Omental fat pad (tissue), 4 donors: Measurements from ENCODE around the gene ATXN7. TPM values are rescaled to one million over a fixed set of nuclear protein-coding genes. Genes with fewer than 3 reads are reported as not detected.

ENCODE experiments used
- ATAC-seq: fragments of 150-250 bp; one replicate; pipeline ENCODE4 v1.9.1; 2016; ENCODE audit warnings: mild to moderate bottlenecking, moderate library complexity; ENCODE audit not compliant: low FRiP score
- DNase-seq: peaks from one replicate; pipeline ENCODE4 v3.0.0-alpha.2; 2019; ENCODE audit warnings: low spot score
- total RNA-seq, 4 donors: library from RNA; depleted of rRNA; stranded (reverse); fragments of >200 nt; gene quantifications; one replicate each; pipeline ENCODE4 v1.1.0, GENCODE V29; 2016
- TF ChIP-seq, protein P1 (sequence below), 3 donors: fragments of 450-650 bp; IDR thresholded peaks; one replicate each; pipeline ENCODE4 v1.5.1; 2016 to 2017; ENCODE audit warnings: antibody characterized with exemption in 3 of 3, mild to moderate bottlenecking in 3 of 3, moderate library complexity in 2 of 3

Gene ATXN7
- total RNA-seq, 4 donors from 2014 or later, result 22.5 to 74.5 (median 31.1) TPM

DNA sequence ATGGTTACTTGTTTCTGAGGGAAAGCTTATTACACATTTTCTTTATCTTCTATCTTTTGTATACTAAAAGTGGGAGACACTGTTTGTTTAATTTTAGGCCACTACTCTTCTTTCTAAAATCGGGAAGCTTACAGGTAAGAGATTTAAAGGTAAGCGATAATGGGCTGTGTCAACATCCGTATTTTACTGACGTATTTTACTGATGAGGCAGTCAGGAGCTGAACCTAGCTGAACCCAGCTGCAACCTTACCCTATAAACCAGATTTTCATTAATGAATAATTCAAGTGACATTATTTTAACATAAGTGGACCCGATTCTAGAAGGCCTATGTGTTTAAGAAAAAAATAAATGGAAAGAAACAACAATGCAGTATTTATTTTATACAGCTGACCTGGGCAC lies 146.5 kb downstream of the ATXN7 start:
- TF ChIP-seq, protein P1, sequence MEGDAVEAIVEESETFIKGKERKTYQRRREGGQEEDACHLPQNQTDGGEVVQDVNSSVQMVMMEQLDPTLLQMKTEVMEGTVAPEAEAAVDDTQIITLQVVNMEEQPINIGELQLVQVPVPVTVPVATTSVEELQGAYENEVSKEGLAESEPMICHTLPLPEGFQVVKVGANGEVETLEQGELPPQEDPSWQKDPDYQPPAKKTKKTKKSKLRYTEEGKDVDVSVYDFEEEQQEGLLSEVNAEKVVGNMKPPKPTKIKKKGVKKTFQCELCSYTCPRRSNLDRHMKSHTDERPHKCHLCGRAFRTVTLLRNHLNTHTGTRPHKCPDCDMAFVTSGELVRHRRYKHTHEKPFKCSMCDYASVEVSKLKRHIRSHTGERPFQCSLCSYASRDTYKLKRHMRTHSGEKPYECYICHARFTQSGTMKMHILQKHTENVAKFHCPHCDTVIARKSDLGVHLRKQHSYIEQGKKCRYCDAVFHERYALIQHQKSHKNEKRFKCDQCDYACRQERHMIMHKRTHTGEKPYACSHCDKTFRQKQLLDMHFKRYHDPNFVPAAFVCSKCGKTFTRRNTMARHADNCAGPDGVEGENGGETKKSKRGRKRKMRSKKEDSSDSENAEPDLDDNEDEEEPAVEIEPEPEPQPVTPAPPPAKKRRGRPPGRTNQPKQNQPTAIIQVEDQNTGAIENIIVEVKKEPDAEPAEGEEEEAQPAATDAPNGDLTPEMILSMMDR (IDR thresholded peaks at IDR 0.05), result no peak
- DNase-seq (no peak), ATAC-seq (no peak)

DNA sequence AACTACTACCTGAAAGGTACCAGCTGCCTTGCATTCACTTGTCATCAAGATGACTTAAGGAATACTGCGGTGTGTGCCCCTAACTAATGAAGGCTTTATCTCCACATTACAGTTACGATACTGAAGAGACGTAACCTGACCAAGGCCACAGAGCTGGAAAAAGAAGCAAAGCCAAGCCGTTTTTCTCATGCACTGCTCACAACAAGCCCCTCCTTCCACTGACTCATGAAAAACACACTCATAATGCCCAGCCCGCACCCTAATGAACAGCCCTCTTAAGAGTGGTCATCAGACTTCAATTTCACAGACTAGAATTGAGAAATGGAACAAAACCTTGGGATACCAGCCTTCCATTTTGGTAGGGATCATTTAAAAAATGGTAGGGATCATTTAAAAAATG lies 148.0 kb downstream of the ATXN7 start:
- ATAC-seq, result peak; percentile 78

DNA sequence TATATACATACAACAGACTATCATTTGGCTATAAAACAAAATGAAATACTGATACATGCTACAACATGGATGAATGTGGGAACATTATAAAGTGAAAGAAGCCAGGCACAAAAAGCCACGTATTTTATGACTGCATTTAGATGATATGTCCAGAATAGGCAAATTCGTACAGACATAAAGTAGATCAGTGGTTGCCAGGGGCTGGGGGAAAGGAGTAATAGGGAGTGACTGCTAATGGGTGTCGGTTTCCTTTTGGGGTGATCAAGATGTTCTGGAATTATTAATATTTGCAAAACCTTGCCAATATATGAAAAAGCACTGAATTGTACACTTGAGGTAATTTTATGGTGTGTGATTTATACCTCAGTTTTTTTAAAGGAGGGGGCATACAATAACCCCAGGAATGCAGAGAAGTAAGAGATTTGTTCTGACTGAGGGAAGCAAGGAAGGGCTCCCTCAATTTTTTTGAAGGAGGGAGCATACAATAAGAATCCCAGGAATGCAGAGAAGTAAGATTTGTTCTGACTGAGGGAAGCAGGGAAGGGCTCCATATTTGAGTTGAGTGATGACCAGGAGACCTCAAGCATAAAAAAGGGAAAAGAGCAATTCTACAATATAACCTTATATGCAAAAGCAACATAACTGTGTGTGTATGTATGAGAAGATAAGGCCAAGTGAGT lies 153.4 kb downstream of the ATXN7 start:
- DNase-seq, result no peak
- TF ChIP-seq, protein P1 (IDR thresholded peaks at IDR 0.05), result no peak
- no peak for ATAC-seq

More for the DNA sequence above, 148.0 kb downstream of the ATXN7 start:
- TF ChIP-seq, protein P1 (IDR thresholded peaks at IDR 0.05), result no peak
- DNase-seq, result no peak

DNA sequence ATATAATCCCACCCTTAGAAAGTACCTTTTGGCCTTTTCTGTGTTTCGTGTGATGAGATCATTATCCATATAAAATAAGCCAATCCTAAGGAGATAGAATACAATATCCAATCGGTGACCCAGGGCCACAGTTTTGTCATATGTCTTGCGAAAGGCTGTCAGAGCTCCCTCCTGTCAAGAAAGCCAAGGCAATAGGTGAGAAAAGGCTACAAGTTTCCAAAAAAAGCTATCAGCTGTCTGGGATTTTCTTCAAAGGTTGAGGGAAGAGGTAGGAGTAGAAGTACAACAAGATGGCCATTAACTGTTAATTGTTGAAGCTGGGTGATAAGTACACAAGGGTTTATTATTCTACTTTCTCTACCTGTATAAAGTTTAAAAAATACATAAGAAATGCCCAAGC lies 155.6 kb downstream of the ATXN7 start:
- TF ChIP-seq, protein P1 (IDR thresholded peaks at IDR 0.05), result no peak
- ATAC-seq, result no peak
- DNase-seq, result no peak

DNA sequence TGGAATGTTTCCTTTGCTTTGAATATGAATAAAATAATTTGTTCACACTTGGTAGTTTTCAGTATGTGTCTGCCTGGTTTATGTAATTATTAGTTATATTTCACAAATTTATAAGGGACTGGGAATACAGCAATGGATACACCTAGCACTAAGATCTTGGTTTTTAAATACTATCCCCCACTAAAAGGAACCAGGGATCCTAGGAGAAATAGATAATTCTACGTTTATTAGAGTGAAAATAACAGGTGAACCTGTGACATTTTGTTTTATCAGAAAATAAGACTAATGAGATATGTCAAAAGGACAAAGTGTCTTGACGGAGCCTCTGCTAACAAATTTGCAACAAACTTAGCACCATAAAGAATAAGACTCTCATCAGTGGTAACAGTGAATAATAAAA lies 156.2 kb downstream of the ATXN7 start:
- TF ChIP-seq, protein P1 (IDR thresholded peaks at IDR 0.05), result no peak
- ATAC-seq (no peak), DNase-seq (no peak)

DNA sequence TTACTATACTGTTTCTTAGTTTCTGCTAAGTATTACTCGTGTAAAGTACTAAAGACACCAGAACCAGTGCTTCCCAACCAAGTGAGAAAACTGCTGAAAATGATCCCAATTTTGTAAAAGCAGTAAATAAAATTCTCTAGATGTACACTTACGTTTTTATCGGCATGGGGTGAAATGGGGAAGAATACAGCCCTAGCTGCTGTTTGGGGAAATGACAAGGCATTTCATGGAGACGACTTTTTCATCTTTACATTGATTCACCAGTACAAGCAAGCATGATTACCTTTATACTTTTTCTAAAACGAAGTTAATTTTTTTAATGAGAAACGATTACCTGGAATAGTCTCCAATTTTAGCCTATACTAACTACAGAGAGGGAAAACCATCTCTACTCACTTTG lies 158.3 kb downstream of the ATXN7 start:
- TF ChIP-seq, protein P1 (IDR thresholded peaks at IDR 0.05), result no peak
- no peak for ATAC-seq
- DNase-seq, result no peak

DNA sequence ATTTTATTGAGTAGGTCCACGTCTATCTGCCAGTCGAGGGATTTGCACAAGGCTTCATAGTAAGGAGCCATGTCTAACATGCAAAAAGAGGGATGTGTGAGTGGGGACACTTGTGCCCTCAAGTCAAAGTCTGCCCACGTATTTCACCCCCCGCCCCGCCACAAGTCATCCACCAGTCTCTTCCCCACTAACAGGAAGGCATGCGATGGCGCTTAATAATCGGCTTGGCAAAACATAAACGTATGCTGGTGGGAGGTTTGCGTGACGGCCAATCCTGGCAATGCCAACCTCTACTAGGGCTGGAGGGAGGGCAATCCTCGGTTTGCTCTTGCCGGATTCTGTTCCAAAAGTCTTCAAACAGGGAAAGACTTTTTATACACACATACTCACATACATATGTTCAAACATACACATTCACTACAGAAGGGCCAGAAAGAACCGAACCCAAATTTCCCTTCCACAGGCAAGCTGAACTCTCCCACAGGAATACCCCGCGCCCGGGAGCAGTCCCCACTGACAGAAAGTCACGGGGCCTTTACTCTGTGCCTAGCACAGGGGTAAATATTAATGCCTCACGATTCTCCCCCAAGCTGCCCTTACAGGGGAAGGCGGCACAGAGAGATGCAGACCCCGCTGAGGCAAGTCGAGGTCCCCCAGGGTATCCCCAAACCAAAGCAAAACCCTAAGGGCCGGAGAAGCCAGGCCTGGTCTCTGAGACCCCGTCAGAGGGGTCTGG lies 159.0 kb downstream of the ATXN7 start:
- DNase-seq, result no peak
- ATAC-seq, result peak; percentile 35
- TF ChIP-seq, protein P1 (IDR thresholded peaks at IDR 0.05), result no peak
